Left lung (tissue), 10 donors: ENCODE results near the gene RNF44. TPM values are rescaled to one million over a fixed set of nuclear protein-coding genes. Genes with fewer than 3 reads are reported as not detected.

Source experiments
- ATAC-seq: fragments of 200-7000 bp; cut with Tn5 transposase; one replicate; pipeline ENCODE4 v1.9.1; 2020; ENCODE audit warnings: moderate library complexity
- DNase-seq, 4 donors: peaks; one replicate each; pipeline ENCODE4 v3.0.0-alpha.2; 2013 to 2020
- H3K27ac ChIP-seq, 2 donors: fragments of 200-600 bp; sonication (generic) in 1 of 2; one replicate each; pipeline versions ENCODE4 v1.5.0 to v1.8.0; 2020 to 2021
- H3K27me3 ChIP-seq, 2 donors: fragments of 200-600 bp; sonication (generic) in 1 of 2; one replicate each; pipeline versions ENCODE4 v1.5.0 to v1.8.0; 2020 to 2021
- H3K36me3 ChIP-seq, 2 donors: fragments of 200-600 bp; sonication (generic) in 1 of 2; one replicate each; pipeline versions ENCODE4 v1.5.0 to v1.8.0; 2020 to 2021
- H3K4me1 ChIP-seq, 2 donors: fragments of 200-600 bp; one replicate each; pipeline ENCODE4 v1.8.0; 2021
- H3K4me3 ChIP-seq, 2 donors: fragments of 200-600 bp; sonication (generic) in 1 of 2; one replicate each; pipeline versions ENCODE4 v1.5.0 to v1.8.0; 2020 to 2021; ENCODE audit warnings: mild to moderate bottlenecking in 1 of 2
- H3K9me3 ChIP-seq, 2 donors: fragments of 200-600 bp; sonication (generic) in 1 of 2; one replicate each; pipeline versions ENCODE4 v1.5.0 to v1.8.0; 2020 to 2021
- CTCF ChIP-seq, 2 donors: fragments of 200-600 bp; sonication (generic) in 1 of 2; IDR thresholded peaks; one replicate each; pipeline versions ENCODE4 v1.5.0 to v1.8.0; 2021; ENCODE audit warnings: antibody characterized with exemption in 2 of 2
- intact Hi-C, 2 donors: fragments of 100-400 bp; cut with DNase I; formaldehyde crosslinking; loops; one replicate each; pipeline versions ENCODE4 v1.11.2 to v1.14.2; 2022
- polyA plus RNA-seq, 6 donors: library from polyadenylated mRNA; unstranded; fragments of 120-200 nt; gene quantifications; one replicate each; pipeline ENCODE4 v1.2.1, GENCODE V29; 2013; ENCODE audit not compliant: insufficient read length in 6 of 6
- total RNA-seq, 2 donors: library from RNA; stranded (reverse); fragmentation: NEBNext Ultra II Directional; extraction: Animal tissue kit (Norgen Biotek cat#: 25700); gene quantifications; one replicate each; pipeline ENCODE4 v1.2.1, GENCODE V29; 2021
- donor health status: DM: no; HTN: yes; CAD: no.
- donor health status: DM: no; HTN: no; CAD: no.

RNF44 gene
- total and polyA plus RNA-seq, 8 donors = 37.6 to 61.7 (median 45.0) TPM

- H3K4me1 ChIP-seq = peaks cover 0 to 27% of the 10 kb centered on the region in 2 donors
- H3K4me3 ChIP-seq = no peak within 1 kb of the TSS
- intact Hi-C loops = no loop called here
These were observed 11.8 kb upstream of the RNF44 start, which contains the start of gene CDHR2 for GRCh38 chr5:176548967-176549444. Gene CDHR2, plus strand, starts transcription at chr5:176549342. Its CDS starts 16,011 bp downstream, at chr5:176565353.

GRCh38 chr5:176547802-176548201 lies 10.6 kb upstream of the RNF44 start:
- Histone ChIP-seq H3K4me1 (peaks cover 0 to 30% of the 10 kb centered on the region in 2 donors), H3K4me3 (no peak overlapping the region), H3K9me3 (no peaks in the 10 kb centered on the region), H3K36me3 (no peaks in the 10 kb centered on the region), H3K27me3 (peaks cover 0 to 26% of the 10 kb centered on the region in 2 donors), H3K27ac (peak overlapping the region in 1 of 2 donors; percentile 61)
- ATAC-seq (no peak), DNase-seq (no peak)
- intact Hi-C loops = no loop called here
- no peak for TF ChIP-seq CTCF (IDR thresholded peaks at IDR 0.05)

More at GRCh38 chr5:176548967-176549444, 11.8 kb upstream of the RNF44 start, which contains the start of gene CDHR2:
- H3K36me3 ChIP-seq = no peaks in the 10 kb centered on the region
- no peak for ATAC-seq
- peaks cover 0 to 38% of the 10 kb centered on the region in 2 donors for H3K27me3 ChIP-seq
- no peak for DNase-seq
- no peak for TF ChIP-seq CTCF (IDR thresholded peaks at IDR 0.05)
- H3K9me3 ChIP-seq = no peaks in the 10 kb centered on the region
- H3K27ac ChIP-seq = peak within 1 kb of the TSS in 1 of 2 donors; percentile 61

- H3K27me3 ChIP-seq = peaks cover 0 to 7% of the 10 kb centered on the region in 2 donors
- H3K36me3 ChIP-seq = no peaks in the 10 kb centered on the region
- H3K4me3 ChIP-seq = no peak overlapping the region
- H3K4me1 ChIP-seq = peaks cover 17 to 48% of the 10 kb centered on the region in 2 donors
- no peak for TF ChIP-seq CTCF (IDR thresholded peaks at IDR 0.05)
- DNase-seq = no peak
- intact Hi-C loops = no loop called here
- no peaks in the 10 kb centered on the region for H3K9me3 ChIP-seq
- H3K27ac ChIP-seq = no peak overlapping the region
- ATAC-seq = no peak
These were observed 8.7 kb upstream of the RNF44 start for GRCh38 chr5:176545737-176546509.

GRCh38 chr5:176545388-176545736 lies 8.2 kb upstream of the RNF44 start:
- Histone ChIP-seq H3K27me3 (peaks cover 0 to 1% of the 10 kb centered on the region in 2 donors), H3K4me3 (no peak overlapping the region), H3K9me3 (no peaks in the 10 kb centered on the region), H3K36me3 (no peaks in the 10 kb centered on the region), H3K4me1 (peaks cover 17 to 48% of the 10 kb centered on the region in 2 donors), H3K27ac (no peak overlapping the region)
- TF ChIP-seq CTCF (IDR thresholded peaks at IDR 0.05) = no peak
- intact Hi-C loops = no loop called here
- ATAC-seq = no peak
- no peak for DNase-seq

- Histone ChIP-seq H3K27me3 (no peaks in the 10 kb centered on the region), H3K9me3 (no peaks in the 10 kb centered on the region), H3K27ac (peak overlapping the region; percentile 71 to 94), H3K4me3 (peak overlapping the region; percentile 40 to 73), H3K36me3 (no peaks in the 10 kb centered on the region), H3K4me1 (peaks cover 17 to 64% of the 10 kb centered on the region in 2 donors)
- intact Hi-C loops = no loop called here
- no peak for TF ChIP-seq CTCF (IDR thresholded peaks at IDR 0.05)
- ATAC-seq = peak; percentile 92
- DNase-seq = peak in 3 of 4 donors; percentile 74 to 95 (median 77)
These were observed 6.4 kb upstream of the RNF44 start for GRCh38 chr5:176543428-176544182.
